Measurements from ENCODE around the gene NACA2. TPM values are rescaled to one million over a fixed set of nuclear protein-coding genes. Genes with fewer than 3 reads are reported as not detected.
"Not testable (repeated sequence)": the region's sequence is repeated elsewhere in the genome, so short reads cannot be mapped to it uniquely, and the experiment has no call there.

NACA2 gene
- total RNA-seq, 1 experiment from 2014 or later = not detected

DNA sequence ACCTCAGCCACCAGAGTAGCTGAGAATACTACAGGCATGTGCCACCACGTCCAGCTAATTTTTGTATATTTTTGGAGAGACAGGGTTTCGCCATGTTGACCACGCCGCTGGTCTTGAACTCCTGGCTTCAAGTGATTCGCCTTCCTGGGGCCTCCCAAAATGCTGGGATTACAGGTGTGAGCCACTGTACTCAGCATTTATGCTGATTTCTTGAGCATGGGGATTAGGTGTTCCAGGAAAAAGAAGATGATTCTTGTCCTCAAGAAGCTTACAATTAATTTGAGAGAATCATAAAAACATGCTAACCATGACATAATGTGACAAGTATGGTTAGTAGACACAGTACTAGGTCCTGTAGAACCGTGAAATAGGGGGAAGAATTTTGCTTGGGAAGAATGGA lies 30.9 kb downstream of the NACA2 start:
- Histone ChIP-seq H3K4me3 (no peak overlapping the region), H3K9me3 (replicated peaks) (no peaks in the 10 kb centered on the region), H3K27ac (no peak overlapping the region), H3K4me1 (peaks cover 19% of the 10 kb centered on the region), H3K27me3 (no peaks in the 10 kb centered on the region), H3K36me3 (no peaks in the 10 kb centered on the region)
- DNase-seq = no peak

DNA sequence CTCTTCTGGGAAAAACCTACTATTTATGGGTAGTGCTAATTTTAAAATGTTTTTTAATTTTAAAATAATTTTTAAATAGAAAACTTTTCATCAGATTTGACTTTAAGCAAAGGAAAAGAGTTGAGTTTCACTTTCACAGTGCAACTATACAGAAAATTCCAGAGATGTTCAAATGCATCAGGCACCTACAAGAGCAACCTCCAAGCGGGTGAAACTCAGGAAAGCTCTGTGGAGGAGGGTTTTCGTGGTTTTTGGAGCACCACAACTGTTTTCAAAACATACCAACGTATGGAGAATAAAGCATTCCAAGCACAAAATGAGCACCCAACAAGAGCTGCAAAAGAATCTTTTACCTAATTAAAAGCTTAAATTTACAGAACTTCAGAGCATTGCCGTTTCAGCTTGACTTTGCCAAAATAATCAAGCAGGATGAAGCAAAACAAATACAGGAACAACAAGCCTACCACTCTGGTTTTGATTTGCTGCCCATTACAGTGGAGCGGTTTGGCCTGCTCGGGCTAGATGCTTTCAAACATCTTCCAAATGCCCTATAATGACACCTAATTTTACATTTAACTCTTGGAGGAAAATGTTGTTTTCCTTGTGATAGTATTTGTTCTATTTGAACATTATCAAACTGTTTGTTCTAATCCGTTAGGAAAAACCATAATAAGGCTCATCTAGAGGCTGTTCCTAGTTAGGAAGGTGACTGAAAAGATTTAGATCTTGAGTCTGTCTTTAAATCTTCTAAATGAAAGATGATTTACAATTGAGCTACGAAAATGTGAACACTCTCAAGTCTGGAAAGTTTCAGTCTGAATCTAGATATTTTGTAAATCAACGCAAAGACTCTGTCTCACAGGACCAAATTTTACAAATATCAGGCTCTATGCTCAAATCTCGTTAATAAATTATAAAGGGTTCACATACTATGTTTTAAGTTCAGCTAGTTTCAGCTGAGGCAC lies 34.5 kb downstream of the NACA2 start:
- no peaks in the 10 kb centered on the region for H3K27me3 ChIP-seq
- peak; percentile 15 to 49 for DNase-seq
- H3K4me1 ChIP-seq = peaks cover 31% of the 10 kb centered on the region
- H3K9me3 ChIP-seq (replicated peaks) = no peaks in the 10 kb centered on the region
- peak overlapping the region; percentile 10; the same call in 1 of the 2 replicates for H3K4me3 ChIP-seq
- H3K27ac ChIP-seq = no peak overlapping the region
- no peaks in the 10 kb centered on the region for H3K36me3 ChIP-seq

DNA sequence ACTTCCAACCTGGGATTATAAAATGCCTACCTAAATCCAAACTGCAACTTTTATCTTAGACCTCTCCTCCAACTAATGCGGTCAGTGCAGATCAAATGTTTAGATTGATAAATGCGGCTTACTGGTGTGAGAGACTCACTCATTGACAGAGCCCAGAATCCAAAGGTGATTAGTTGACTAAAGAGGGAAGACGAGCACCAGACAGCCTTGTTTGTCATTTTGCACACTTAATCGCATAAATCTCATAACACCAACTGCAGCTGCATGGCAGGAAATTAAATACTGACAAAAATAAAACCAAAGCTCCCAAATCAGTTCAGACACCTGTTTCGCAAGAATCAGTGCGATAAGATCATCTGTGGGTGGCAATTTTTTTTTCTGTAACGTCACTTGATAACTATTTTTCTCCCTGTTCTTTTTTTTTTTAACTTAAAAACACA lies 35.9 kb downstream of the NACA2 start:
- H3K4me3 ChIP-seq = no peak overlapping the region; the same call in 1 of the 2 replicates
- H3K27ac ChIP-seq = peak overlapping the region; percentile 1; the same call in 1 of the 2 replicates
- H3K36me3 ChIP-seq = no peaks in the 10 kb centered on the region
- peak; percentile 8 to 68 for DNase-seq
- H3K4me1 ChIP-seq = peaks cover 33% of the 10 kb centered on the region
- H3K27me3 ChIP-seq = no peaks in the 10 kb centered on the region
- H3K9me3 ChIP-seq (replicated peaks) = no peaks in the 10 kb centered on the region

DNA sequence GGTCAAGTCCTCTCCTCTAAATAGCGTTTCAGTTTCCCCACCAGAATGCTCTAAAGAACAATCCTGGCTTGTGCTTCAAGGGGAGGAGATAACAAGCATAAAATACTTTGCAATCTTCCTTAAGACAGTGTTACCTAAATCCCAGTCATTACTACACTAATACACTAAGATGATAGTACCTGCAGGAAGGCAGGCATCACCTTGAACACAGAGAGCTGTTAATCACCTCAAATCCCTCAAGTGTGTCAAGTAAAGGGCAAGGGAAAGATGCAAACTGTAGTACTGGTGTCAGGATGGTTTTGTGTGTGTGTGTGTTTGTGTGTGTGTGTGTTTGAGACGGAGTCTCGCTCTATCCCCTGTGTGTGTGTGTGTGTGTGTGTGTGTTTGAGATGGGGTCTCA lies 36.8 kb downstream of the NACA2 start:
- Histone ChIP-seq H3K36me3 (no peaks in the 10 kb centered on the region), H3K27ac (no peak overlapping the region), H3K9me3 (replicated peaks) (no peaks in the 10 kb centered on the region), H3K27me3 (no peaks in the 10 kb centered on the region), H3K4me1 (peaks cover 33% of the 10 kb centered on the region), H3K4me3 (no peak overlapping the region)
- DNase-seq = peak in 1 of 2 experiments; percentile 21

DNA sequence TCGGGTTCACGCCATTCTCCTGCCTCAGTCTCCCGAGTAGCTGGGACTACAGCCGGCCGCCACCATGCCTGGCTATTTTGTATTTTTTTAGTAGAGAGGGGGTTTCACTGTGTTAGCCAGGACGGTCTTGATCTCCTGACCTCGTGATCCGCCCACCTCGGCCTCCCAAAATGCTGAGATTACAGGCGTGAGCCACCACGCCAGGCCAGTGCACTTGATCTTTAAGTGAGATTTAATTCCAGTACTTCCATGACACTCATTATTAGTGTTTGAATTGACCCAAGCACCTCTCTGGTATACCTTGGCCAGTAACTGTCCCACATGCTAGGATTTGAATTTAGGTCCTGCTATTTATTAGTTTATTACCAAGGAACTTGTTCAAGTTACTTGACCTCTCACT lies 38.5 kb downstream of the NACA2 start:
- H3K4me3 ChIP-seq, DNase-seq: not testable (repeated sequence)
- H3K4me1 ChIP-seq = peaks cover 33% of the 10 kb centered on the region

DNA sequence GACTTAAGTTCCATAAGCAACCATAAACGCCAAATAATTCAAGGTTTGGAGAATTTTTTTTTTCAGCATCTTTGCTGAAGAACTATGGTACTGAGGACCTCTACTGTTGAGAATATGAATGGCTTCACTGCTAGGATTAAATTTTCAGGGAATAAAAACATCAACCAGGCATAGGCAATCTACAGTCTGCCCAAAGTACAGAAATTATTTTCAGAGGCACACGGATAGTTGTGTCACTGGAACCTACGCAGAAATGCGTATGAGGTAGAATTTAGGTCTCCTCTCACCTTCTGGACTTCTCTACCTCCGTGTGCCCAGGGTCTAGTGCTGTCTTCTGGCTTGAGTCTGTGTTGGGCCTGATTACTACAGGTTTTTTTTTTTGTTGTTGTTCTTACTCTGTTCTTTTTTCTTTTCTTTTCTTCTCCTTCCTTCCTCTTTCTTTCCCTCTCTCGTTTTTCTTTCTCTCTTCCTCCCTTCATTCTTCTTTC lies 39.7 kb downstream of the NACA2 start:
- Histone ChIP-seq H3K27ac (no peak overlapping the region), H3K4me1 (peaks cover 28% of the 10 kb centered on the region), H3K27me3 (no peaks in the 10 kb centered on the region), H3K36me3 (no peaks in the 10 kb centered on the region), H3K4me3 (no peak overlapping the region), H3K9me3 (replicated peaks) (no peaks in the 10 kb centered on the region)
- DNase-seq = peak in 1 of 2 experiments; percentile 73

More for the DNA sequence above, 38.5 kb downstream of the NACA2 start:
- H3K36me3 ChIP-seq; H3K27me3 ChIP-seq; H3K9me3 ChIP-seq (replicated peaks); H3K27ac ChIP-seq: not testable (repeated sequence)

DNA sequence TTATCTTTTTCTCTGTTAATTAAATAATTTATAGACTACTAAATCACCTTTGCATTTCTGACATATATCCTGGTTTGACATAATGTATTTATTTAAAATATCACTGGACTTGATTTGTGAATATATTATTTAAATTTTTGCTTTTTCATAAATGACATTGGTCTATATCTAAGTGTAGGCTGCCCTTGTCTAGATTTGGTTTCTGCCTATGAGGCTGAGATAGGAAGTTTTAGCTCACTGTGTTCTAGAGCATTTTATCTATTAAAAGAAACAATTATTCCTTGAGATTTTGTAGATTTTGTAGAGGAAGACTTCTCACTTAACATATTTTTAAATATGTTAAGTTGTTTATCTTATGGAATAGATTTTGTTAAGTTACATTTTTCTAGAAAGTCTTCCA lies 43.9 kb downstream of the NACA2 start:
- H3K9me3 ChIP-seq (replicated peaks) = 0 out of 2 replicates have a peak, but pooled peaks cover 3% of the 10 kb centered on the region
- peaks cover 5% of the 10 kb centered on the region; the same call in 1 of the 2 replicates for H3K4me1 ChIP-seq
- no peaks in the 10 kb centered on the region for H3K36me3 ChIP-seq
- no peak overlapping the region for H3K4me3 ChIP-seq
- no peak for DNase-seq
- no peak overlapping the region for H3K27ac ChIP-seq
- no peaks in the 10 kb centered on the region for H3K27me3 ChIP-seq

DNA sequence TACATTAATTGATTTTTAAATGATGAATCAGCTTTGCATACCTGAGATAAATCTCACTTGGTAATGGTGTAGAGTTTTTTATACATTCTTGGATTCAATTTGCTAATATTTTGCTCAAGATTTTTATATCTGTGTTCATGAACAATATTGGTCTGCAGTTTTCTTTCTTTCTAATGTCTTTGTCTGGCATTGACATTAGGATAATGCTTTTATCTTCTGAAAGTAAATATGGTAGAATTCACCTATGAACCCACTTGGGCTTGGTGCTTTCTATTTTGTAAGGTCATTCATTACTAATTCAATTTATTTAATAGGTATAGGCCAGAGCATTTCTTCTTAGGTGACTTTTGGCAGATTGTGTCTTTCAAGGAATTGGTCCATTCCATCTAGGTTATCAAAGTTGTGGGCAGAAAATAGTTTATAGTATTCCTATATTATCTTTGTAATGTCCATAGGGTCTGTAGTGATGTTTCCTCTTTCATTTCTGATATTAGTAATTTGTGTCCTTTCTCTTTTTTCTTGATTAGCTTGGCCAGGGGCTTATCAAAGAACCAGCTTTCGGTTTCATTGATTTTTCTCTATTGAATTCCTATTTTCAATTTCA lies 45.6 kb downstream of the NACA2 start:
- no peaks in the 10 kb centered on the region for H3K4me1 ChIP-seq
- H3K27ac ChIP-seq = no peak overlapping the region
- no peaks in the 10 kb centered on the region for H3K36me3 ChIP-seq
- peaks cover 8% of the 10 kb centered on the region; the same call in 1 of the 2 replicates for H3K9me3 ChIP-seq (replicated peaks)
- H3K4me3 ChIP-seq = no peak overlapping the region
- H3K27me3 ChIP-seq = no peaks in the 10 kb centered on the region
- no peak for DNase-seq

DNA sequence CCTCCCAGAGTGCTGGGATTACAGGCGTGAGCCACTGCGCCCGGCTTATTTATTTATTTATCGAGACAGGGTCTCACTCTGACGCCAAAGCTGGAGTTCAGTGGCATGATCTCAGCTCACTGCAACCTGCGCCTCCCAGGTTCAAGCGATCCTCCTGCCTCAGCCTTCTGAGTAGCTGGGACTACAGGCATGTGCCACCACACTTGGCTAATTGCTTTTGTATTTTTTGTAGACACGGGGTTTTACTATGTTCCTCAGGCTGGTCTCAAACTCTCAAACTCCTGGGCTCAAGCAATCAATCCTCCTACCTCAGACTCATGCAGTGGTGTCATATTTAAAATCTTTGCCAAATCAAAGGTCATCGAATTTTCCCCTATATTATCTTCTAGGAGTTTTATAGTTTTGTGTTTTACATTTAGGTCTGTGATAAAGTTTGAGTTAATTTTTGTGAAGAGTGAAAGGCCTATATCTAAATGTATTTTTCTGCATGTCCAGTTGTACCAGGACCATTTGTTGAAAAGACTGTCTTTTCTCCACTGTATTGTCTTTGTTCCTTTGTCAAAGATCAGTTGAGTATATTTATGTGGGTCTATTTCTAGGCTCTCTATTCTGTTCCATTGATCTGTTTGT lies 47.1 kb downstream of the NACA2 start:
- H3K4me1 ChIP-seq = no peaks in the 10 kb centered on the region
- no peaks in the 10 kb centered on the region for H3K36me3 ChIP-seq
- no peak for DNase-seq
- H3K9me3 ChIP-seq (replicated peaks) = peaks cover 8% of the 10 kb centered on the region; the same call in 1 of the 2 replicates
- no peak overlapping the region for H3K4me3 ChIP-seq
- H3K27me3 ChIP-seq = no peaks in the 10 kb centered on the region
- no peak overlapping the region for H3K27ac ChIP-seq

DNA sequence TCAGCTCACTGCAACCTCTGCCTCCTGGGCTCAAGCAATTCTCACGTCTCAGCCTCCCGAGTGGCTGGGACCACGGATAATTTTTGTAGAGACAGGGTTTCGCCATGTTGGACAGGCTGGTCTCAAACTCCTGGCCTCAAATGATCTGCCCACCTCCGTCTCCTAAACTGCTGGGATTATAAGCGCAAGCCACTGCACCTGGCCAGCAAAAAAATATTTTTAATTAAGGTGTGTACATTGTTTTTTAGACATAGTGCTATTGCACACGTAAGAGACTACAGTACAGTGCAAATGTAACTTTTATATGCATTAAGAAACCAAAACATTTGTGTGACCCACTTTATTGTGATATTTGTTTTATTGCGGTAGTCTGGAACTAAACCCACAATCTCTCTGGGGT lies 49.0 kb downstream of the NACA2 start:
- no peak overlapping the region for H3K27ac ChIP-seq
- no peaks in the 10 kb centered on the region for H3K4me1 ChIP-seq
- H3K27me3 ChIP-seq = no peaks in the 10 kb centered on the region
- no peak overlapping the region for H3K4me3 ChIP-seq
- H3K9me3 ChIP-seq (replicated peaks) = peaks cover 8% of the 10 kb centered on the region; the same call in 1 of the 2 replicates
- H3K36me3 ChIP-seq = no peaks in the 10 kb centered on the region
- no peak for DNase-seq

DNA sequence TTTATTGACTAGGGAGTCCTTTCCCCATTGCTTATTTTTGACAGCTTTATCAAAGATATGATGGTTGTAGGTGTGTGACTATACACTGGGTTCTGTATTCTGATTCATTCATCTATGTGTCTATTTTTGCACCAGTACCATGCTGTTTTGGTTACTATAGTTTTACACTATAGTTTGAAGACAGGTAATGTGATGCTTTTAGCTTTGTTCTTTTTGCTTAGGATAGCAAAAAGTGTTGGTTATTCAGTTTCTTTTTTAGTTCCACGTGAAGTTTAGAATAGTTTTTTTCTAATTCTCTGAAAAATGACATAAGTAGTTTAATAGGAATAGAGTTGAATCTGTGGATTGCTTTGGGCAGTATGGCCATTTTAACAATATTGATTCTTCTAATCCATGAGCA lies 50.1 kb downstream of the NACA2 start:
- Histone ChIP-seq H3K4me3 (no peak overlapping the region), H3K4me1 (no peaks in the 10 kb centered on the region), H3K27ac (no peak overlapping the region), H3K36me3 (no peaks in the 10 kb centered on the region), H3K27me3 (no peaks in the 10 kb centered on the region), H3K9me3 (replicated peaks) (peaks cover 8% of the 10 kb centered on the region; the same call in 1 of the 2 replicates)
- no peak for DNase-seq

Other genes starting within 250 kb of the NACA2 start
- 42.3 and 42.7 TPM in 2 replicates for gene TBX2, start 191.4 kb downstream of the NACA2 start, total RNA-seq (2014; rRNA removed; shearing (Covaris generic))
- gene TBX4, start 138.8 kb downstream of the NACA2 start, total RNA-seq (2014; rRNA removed; shearing (Covaris generic)) = 0.35 and 0.42 TPM in 2 replicates

Measured in SJCRH30 (cell line).